ENCODE measurements around the gene SAMD11. TPM values are rescaled to one million over a fixed set of nuclear protein-coding genes. Genes with fewer than 3 reads are reported as not detected.
"Not testable (repeated sequence)": the region's sequence is repeated elsewhere in the genome, so short reads cannot be mapped to it uniquely, and the experiment has no call there.

Gene SAMD11
- total RNA-seq, 4 donors from 2014 or later = 2.2 to 26.9 (median 3.0) TPM; not detected in 1

DNA sequence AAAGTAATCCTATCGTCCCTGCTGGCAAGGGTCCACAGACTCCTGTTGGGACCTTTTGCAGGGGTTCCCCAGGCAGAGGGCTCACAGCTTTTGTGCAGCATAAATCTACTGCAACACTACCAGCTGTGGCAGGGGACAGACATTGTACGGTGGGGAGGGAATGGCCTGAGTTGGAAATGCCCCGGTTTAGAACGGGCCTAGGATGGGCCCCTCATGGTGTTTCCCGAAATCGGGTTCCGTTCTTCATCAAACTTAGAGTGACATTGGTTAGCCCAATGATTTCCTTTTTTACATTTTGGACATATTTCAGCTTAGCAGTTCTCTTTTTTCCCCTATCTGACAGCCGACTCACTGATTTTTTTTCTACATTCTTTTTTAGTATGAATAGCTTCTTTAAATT is 26.5 kb upstream of the SAMD11 start:
- Histone ChIP-seq H3K27me3 (peaks cover 77% of the 10 kb centered on the region), H3K36me3 (no peaks in the 10 kb centered on the region), H3K9me3 (no peaks in the 10 kb centered on the region), H3K4me1 (no peaks in the 10 kb centered on the region), H3K4me3 (no peak overlapping the region), H3K27ac (no peak overlapping the region)
- in situ Hi-C loops (cut with MboI; ENCODE audit: low pct_ligation_motif_present in 1 of 4, low pct_unique_long_range_greater_than_20kb in 1 of 4, low sequenced_read_pairs in 3 of 4) = no loop called here
- no peak for DNase-seq
- TF ChIP-seq POLR2A (IDR thresholded peaks at IDR 0.05) (no peak), EP300 (IDR thresholded peaks at IDR 0.05; ENCODE audit: low read depth) (no peak), POLR2AphosphoS5 (IDR thresholded peaks at IDR 0.05) (no peak)
- TF ChIP-seq, protein P1, sequence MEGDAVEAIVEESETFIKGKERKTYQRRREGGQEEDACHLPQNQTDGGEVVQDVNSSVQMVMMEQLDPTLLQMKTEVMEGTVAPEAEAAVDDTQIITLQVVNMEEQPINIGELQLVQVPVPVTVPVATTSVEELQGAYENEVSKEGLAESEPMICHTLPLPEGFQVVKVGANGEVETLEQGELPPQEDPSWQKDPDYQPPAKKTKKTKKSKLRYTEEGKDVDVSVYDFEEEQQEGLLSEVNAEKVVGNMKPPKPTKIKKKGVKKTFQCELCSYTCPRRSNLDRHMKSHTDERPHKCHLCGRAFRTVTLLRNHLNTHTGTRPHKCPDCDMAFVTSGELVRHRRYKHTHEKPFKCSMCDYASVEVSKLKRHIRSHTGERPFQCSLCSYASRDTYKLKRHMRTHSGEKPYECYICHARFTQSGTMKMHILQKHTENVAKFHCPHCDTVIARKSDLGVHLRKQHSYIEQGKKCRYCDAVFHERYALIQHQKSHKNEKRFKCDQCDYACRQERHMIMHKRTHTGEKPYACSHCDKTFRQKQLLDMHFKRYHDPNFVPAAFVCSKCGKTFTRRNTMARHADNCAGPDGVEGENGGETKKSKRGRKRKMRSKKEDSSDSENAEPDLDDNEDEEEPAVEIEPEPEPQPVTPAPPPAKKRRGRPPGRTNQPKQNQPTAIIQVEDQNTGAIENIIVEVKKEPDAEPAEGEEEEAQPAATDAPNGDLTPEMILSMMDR (IDR thresholded peaks at IDR 0.05) = no peak
- WGBS, 2 donors (ENCODE audit: low coverage in 1 of 2) = 60 to 65% methylated on average over 7 to 8 of the region's 8 CpGs
- intact Hi-C loops (cut with DNase I; ENCODE audit: low total_unique reads) = no loop called here

DNA sequence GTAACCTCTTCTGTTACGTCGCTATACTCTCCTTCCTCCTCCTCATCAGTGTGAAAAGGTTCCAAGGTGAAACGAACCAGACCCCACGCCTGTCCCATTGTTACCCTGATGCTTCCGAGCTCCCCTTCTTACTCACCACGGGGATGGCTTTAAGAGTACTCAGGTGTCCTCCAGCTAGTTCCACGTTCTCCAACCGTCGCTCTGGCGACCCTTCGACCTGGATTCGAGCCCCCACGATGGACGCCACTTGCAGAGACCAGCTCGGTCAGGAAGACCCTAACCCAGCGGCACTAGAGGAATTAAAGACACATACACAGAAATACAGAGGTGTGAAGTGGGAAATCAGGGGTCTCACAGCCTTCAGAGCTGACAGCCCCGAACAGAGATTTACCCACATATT is 25.8 kb upstream of the SAMD11 start:
- in situ Hi-C loops (cut with MboI; ENCODE audit: low pct_ligation_motif_present in 1 of 4, low pct_unique_long_range_greater_than_20kb in 1 of 4, low sequenced_read_pairs in 3 of 4); H3K36me3 ChIP-seq; H3K9me3 ChIP-seq; DNase-seq; intact Hi-C loops (cut with DNase I; ENCODE audit: low total_unique reads); H3K4me3 ChIP-seq; H3K27ac ChIP-seq; H3K4me1 ChIP-seq: not testable (repeated sequence)
- WGBS, 2 donors (ENCODE audit: low coverage in 1 of 2) = 57 to 73% methylated on average over 7 to 17 of the region's 17 CpGs
- peaks cover 80% of the 10 kb centered on the region for H3K27me3 ChIP-seq

DNA sequence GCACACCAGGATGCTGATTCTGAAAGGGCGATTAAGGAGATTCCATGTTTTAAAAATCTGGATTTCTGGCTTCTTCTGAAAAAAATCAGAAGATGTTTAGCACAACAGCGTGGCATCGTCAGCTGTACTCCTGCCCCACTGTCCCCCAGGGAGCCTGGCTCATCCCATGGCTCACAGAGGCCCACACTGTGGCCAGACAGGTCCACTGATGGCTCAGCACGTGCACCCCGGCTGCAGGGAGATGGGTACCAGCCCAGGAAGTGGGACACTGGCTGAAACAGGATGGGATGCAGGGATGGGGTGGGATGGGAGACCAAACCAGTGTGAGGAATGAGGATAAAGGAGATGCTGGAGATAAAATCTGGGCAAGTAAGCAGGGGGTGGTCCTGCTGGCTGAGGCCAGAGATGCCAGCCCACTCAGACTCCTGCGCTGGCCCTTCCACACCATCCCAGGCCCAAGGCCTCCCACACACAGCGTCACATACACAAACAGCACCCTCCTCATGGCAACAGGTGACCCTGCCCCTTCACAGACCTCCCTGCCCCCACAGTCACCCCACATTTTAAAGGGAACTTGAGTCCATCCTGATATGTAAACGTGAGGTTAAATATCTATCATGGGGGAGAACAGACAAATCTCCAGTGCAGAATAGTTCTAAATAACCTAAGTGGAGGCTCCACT is 23.9 kb upstream of the SAMD11 start:
- Histone ChIP-seq H3K4me3 (no peak overlapping the region), H3K27ac (no peak overlapping the region), H3K27me3 (peaks cover 72% of the 10 kb centered on the region), H3K4me1 (peaks cover 0 to 8% (median 4%) of the 10 kb centered on the region in 4 donors), H3K9me3 (no peaks in the 10 kb centered on the region), H3K36me3 (no peaks in the 10 kb centered on the region)
- 58 to 88% methylated on average over 2 to 8 of the region's 8 CpGs for whole genome bisulfite sequencing, 2 donors (ENCODE audit: low coverage in 1 of 2)
- intact Hi-C loops (cut with DNase I; ENCODE audit: low total_unique reads) (no loop called here), in situ Hi-C loops (cut with MboI; ENCODE audit: low pct_ligation_motif_present in 1 of 4, low pct_unique_long_range_greater_than_20kb in 1 of 4, low sequenced_read_pairs in 3 of 4) (no loop called here)
- DNase-seq = no peak
- TF ChIP-seq POLR2A (IDR thresholded peaks at IDR 0.05) = no peak

DNA sequence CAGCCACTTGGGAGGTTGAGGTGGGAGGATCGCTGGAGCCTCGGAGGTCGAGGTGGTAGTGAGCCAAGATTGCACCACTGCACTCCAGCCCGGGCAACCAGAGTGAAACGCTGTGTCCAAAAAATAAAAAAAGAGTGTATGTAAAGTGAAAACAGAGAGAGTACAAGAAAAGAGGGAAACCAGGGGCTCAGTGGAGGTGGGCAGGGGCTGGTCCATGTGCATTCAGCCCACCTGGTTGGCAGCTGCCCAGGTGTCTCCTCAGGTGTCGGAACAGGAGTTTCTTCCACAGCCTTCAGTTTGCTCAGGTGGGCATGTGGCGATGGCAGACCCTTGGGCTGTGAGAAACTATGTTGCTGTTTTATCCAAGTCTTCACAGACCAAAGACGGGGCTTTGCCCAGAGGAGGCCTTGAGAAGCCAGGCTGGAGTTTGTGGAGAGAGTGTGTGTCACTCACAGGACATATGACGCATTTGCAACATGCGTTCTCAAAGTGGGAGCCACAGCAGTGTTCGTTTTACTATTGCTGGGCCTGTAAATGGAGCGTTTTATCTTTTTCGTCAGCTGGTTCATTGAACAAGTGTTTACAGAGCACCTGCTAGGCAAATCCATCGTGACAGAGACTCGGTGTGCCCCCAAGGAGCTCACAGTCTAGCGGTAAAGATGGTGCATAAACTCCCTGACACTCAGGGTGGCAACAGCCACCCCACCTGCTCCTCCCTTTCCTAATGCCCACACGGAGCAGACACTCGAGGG is 22.4 kb upstream of the SAMD11 start:
- no peaks in the 10 kb centered on the region for H3K9me3 ChIP-seq
- 56 to 94% methylated on average over 2 to 18 of the region's 18 CpGs for WGBS, 2 donors (ENCODE audit: low coverage in 1 of 2)
- H3K27me3 ChIP-seq = peaks cover 74% of the 10 kb centered on the region
- no peak for DNase-seq
- H3K4me1 ChIP-seq = peaks cover 0 to 23% (median 14%) of the 10 kb centered on the region in 4 donors
- intact Hi-C loops (cut with DNase I; ENCODE audit: low total_unique reads) = no loop called here
- H3K27ac ChIP-seq = no peak overlapping the region
- TF ChIP-seq, protein P1 (IDR thresholded peaks at IDR 0.05) = no peak
- no peak for TF ChIP-seq POLR2AphosphoS5 (IDR thresholded peaks at IDR 0.05)
- no peak for TF ChIP-seq EP300 (IDR thresholded peaks at IDR 0.05; ENCODE audit: low read depth)
- TF ChIP-seq POLR2A (IDR thresholded peaks at IDR 0.05) = no peak
- in situ Hi-C loops (cut with MboI; ENCODE audit: low pct_ligation_motif_present in 1 of 4, low pct_unique_long_range_greater_than_20kb in 1 of 4, low sequenced_read_pairs in 3 of 4) = no loop called here
- H3K4me3 ChIP-seq = no peak overlapping the region
- no peaks in the 10 kb centered on the region for H3K36me3 ChIP-seq

DNA sequence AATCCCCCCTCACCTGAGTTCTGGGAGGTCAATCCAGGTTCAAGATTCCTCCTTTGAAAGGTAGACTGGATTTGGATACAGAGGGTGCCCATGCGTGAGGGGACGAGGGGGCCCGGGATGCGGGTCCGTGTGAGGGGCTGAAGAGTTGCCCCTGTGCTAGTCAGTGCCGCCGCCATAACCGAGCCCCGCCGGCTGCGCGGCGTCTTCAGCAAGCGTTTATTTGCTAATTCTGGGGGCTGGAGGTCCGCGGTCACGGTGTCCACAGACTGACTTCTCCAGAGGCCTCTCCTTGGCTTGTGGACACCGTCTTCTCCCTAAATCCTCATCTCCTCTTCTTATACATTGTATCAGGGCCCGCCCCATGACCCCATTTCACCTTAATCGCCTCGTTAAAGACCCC is 20.9 kb upstream of the SAMD11 start:
- TF ChIP-seq EP300 (IDR thresholded peaks at IDR 0.05; ENCODE audit: low read depth) (no peak), POLR2A (IDR thresholded peaks at IDR 0.05) (no peak), POLR2AphosphoS5 (IDR thresholded peaks at IDR 0.05) (no peak)
- TF ChIP-seq, protein P1 (IDR thresholded peaks at IDR 0.05) = no peak
- 92 to 93% methylated on average over 14 to 21 of the region's 21 CpGs for WGBS, 2 donors (ENCODE audit: low coverage in 1 of 2)
- no peaks in the 10 kb centered on the region for H3K36me3 ChIP-seq
- in situ Hi-C loops (cut with MboI; ENCODE audit: low pct_ligation_motif_present in 1 of 4, low pct_unique_long_range_greater_than_20kb in 1 of 4, low sequenced_read_pairs in 3 of 4) (no loop called here), intact Hi-C loops (cut with DNase I; ENCODE audit: low total_unique reads) (no loop called here)
- no peaks in the 10 kb centered on the region for H3K9me3 ChIP-seq
- no peak for DNase-seq
- peaks cover 69% of the 10 kb centered on the region for H3K27me3 ChIP-seq
- H3K4me1 ChIP-seq = peaks cover 0 to 33% (median 20%) of the 10 kb centered on the region in 4 donors
- H3K4me3 ChIP-seq = no peak overlapping the region
- no peak overlapping the region for H3K27ac ChIP-seq

Data from transverse colon (tissue), 4 donors.